Stimulated activated naive B cell treated with anti-CD40 and anti-IgM and Interleukin-4, amounts not matched to agents 10 μg/mL and 1 μg/mL and 100 μg/mL, for 72 hours (primary cell): ENCODE results near the gene HMX1.

ENCODE experiments used
- ATAC-seq, 2 donors: fragments of 150-1000 bp; cut with Tn5 transposase; replicated peaks; 2 replicates each; pipeline ENCODE4 v1.10.0; 2021; ENCODE audit warnings: moderate library complexity in 1 of 2
- DNase-seq: peaks from one replicate; pipeline ENCODE4 v3.0.0; 2021
- H3K27ac Mint-ChIP-seq: one replicate; pipeline ENCODE4 v1.8.0; 2022; ENCODE audit warnings: mild to moderate bottlenecking, mixed read lengths
- H3K27me3 Mint-ChIP-seq, 2 donors: one replicate each; pipeline ENCODE4 v1.8.0; 2022; ENCODE audit warnings: mixed read lengths in 2 of 2
- H3K36me3 Mint-ChIP-seq, 2 donors: one replicate each; pipeline ENCODE4 v1.8.0; 2022; ENCODE audit warnings: mixed read lengths in 2 of 2, mild to moderate bottlenecking in 1 of 2
- H3K4me1 Mint-ChIP-seq, 2 donors: one replicate each; pipeline ENCODE4 v1.8.0; 2022; ENCODE audit warnings: mixed read lengths in 2 of 2, mild to moderate bottlenecking in 1 of 2
- H3K4me3 Mint-ChIP-seq, 2 donors: one replicate each; pipeline ENCODE4 v1.8.0; 2022; ENCODE audit warnings: mild to moderate bottlenecking in 2 of 2, mixed read lengths in 2 of 2, moderate library complexity in 1 of 2
- H3K9me3 Mint-ChIP-seq, 2 donors: one replicate each; pipeline ENCODE4 v1.8.0; 2022; ENCODE audit warnings: mixed read lengths in 2 of 2, mild to moderate bottlenecking in 1 of 2

HMX1 gene

GRCh38 chr4:8863686-8864682 is 7.7 kb downstream of the HMX1 start:
- DNase-seq (no peak), ATAC-seq (no peak)
- peaks cover 16 to 31% of the 10 kb centered on the region in 2 donors for H3K4me1 Mint-ChIP-seq
- peaks cover 9 to 12% of the 10 kb centered on the region in 2 donors for H3K36me3 Mint-ChIP-seq
- peak overlapping the region; percentile 32 for H3K27ac Mint-ChIP-seq
- peaks cover 66 to 84% of the 10 kb centered on the region in 2 donors for H3K27me3 Mint-ChIP-seq
- no peaks in the 10 kb centered on the region for H3K9me3 Mint-ChIP-seq
- no peak overlapping the region for H3K4me3 Mint-ChIP-seq

- ATAC-seq (no peak), DNase-seq (no peak)
- Mint-ChIP-seq H3K27ac (peak overlapping the region; percentile 75), H3K27me3 (peaks cover 60 to 81% of the 10 kb centered on the region in 2 donors), H3K4me3 (peak overlapping the region in 1 of 2 donors; percentile 41), H3K4me1 (peaks cover 13 to 26% of the 10 kb centered on the region in 2 donors), H3K9me3 (no peaks in the 10 kb centered on the region), H3K36me3 (peaks cover 6% of the 10 kb centered on the region in 2 donors)
Measured at GRCh38 chr4:8862800-8863685, 8.6 kb downstream of the HMX1 start.

GRCh38 chr4:8862334-8862733 is 9.3 kb downstream of the HMX1 start:
- Mint-ChIP-seq H3K27me3 (peaks cover 62 to 86% of the 10 kb centered on the region in 2 donors), H3K4me1 (peaks cover 14 to 28% of the 10 kb centered on the region in 2 donors), H3K9me3 (no peaks in the 10 kb centered on the region), H3K36me3 (peaks cover 6% of the 10 kb centered on the region in 2 donors), H3K27ac (no peak overlapping the region), H3K4me3 (no peak overlapping the region)
- DNase-seq (no peak), ATAC-seq (no peak)

GRCh38 chr4:8861576-8862295 is 9.9 kb downstream of the HMX1 start:
- ATAC-seq (no peak), DNase-seq (no peak)
- peak overlapping the region; percentile 12 to 65 for H3K4me3 Mint-ChIP-seq
- H3K4me1 Mint-ChIP-seq, result peaks cover 13 to 29% of the 10 kb centered on the region in 2 donors
- peaks cover 61 to 87% of the 10 kb centered on the region in 2 donors for H3K27me3 Mint-ChIP-seq
- H3K9me3 Mint-ChIP-seq, result no peaks in the 10 kb centered on the region
- peaks cover 6% of the 10 kb centered on the region in 2 donors for H3K36me3 Mint-ChIP-seq
- H3K27ac Mint-ChIP-seq, result peak overlapping the region; percentile 88

- H3K27ac Mint-ChIP-seq, result peak overlapping the region; percentile 88
- peaks cover 12 to 32% of the 10 kb centered on the region in 2 donors for H3K4me1 Mint-ChIP-seq
- H3K9me3 Mint-ChIP-seq, result no peaks in the 10 kb centered on the region
- H3K27me3 Mint-ChIP-seq, result peaks cover 61 to 87% of the 10 kb centered on the region in 2 donors
- H3K36me3 Mint-ChIP-seq, result peaks cover 5 to 6% of the 10 kb centered on the region in 2 donors
- H3K4me3 Mint-ChIP-seq, result peak overlapping the region; percentile 12 to 65
- DNase-seq (no peak), ATAC-seq (no peak)
Measured at GRCh38 chr4:8860892-8861575, 10.6 kb downstream of the HMX1 start.

- H3K4me1 Mint-ChIP-seq, result peaks cover 12 to 35% of the 10 kb centered on the region in 2 donors
- ATAC-seq (no peak), DNase-seq (no peak)
- H3K27ac Mint-ChIP-seq, result peak overlapping the region; percentile 94
- peaks cover 3 to 6% of the 10 kb centered on the region in 2 donors for H3K36me3 Mint-ChIP-seq
- peaks cover 61 to 87% of the 10 kb centered on the region in 2 donors for H3K27me3 Mint-ChIP-seq
- no peaks in the 10 kb centered on the region for H3K9me3 Mint-ChIP-seq
- H3K4me3 Mint-ChIP-seq, result peak overlapping the region; percentile 62 to 69
Measured at GRCh38 chr4:8860096-8860891, 11.3 kb downstream of the HMX1 start.

GRCh38 chr4:8859550-8860095 is 12.0 kb downstream of the HMX1 start:
- H3K27me3 Mint-ChIP-seq, result peaks cover 63 to 87% of the 10 kb centered on the region in 2 donors
- H3K4me3 Mint-ChIP-seq, result peak overlapping the region in 1 of 2 donors; percentile 69
- DNase-seq, result no peak
- peaks cover 12 to 35% of the 10 kb centered on the region in 2 donors for H3K4me1 Mint-ChIP-seq
- no peak for ATAC-seq
- H3K9me3 Mint-ChIP-seq, result no peaks in the 10 kb centered on the region
- peak overlapping the region; percentile 76 for H3K27ac Mint-ChIP-seq
- H3K36me3 Mint-ChIP-seq, result peaks cover 3 to 6% of the 10 kb centered on the region in 2 donors

GRCh38 chr4:8858701-8859210 is 12.9 kb downstream of the HMX1 start:
- no peak overlapping the region for H3K4me3 Mint-ChIP-seq

GRCh38 chr4:8857766-8858700 is 13.6 kb downstream of the HMX1 start:
- Mint-ChIP-seq H3K4me3 (peak overlapping the region in 1 of 2 donors; percentile 64), H3K27ac (peak overlapping the region; percentile 89), H3K4me1 (peaks cover 12 to 35% of the 10 kb centered on the region in 2 donors), H3K9me3 (peaks cover 0 to 2% of the 10 kb centered on the region in 2 donors), H3K27me3 (peaks cover 62 to 81% of the 10 kb centered on the region in 2 donors), H3K36me3 (peaks cover 6% of the 10 kb centered on the region in 2 donors)
- no peak for DNase-seq
- no peak for ATAC-seq

More at GRCh38 chr4:8858701-8859210, 12.9 kb downstream of the HMX1 start:
- DNase-seq, result no peak
- ATAC-seq, result no peak
- no peaks in the 10 kb centered on the region for H3K9me3 Mint-ChIP-seq
- peaks cover 12 to 35% of the 10 kb centered on the region in 2 donors for H3K4me1 Mint-ChIP-seq
- H3K27me3 Mint-ChIP-seq, result peaks cover 58 to 82% of the 10 kb centered on the region in 2 donors
- H3K36me3 Mint-ChIP-seq, result peaks cover 3 to 6% of the 10 kb centered on the region in 2 donors
- peak overlapping the region; percentile 37 for H3K27ac Mint-ChIP-seq

- Mint-ChIP-seq H3K4me1 (peaks cover 10 to 35% of the 10 kb centered on the region in 2 donors), H3K4me3 (peak overlapping the region in 1 of 2 donors; percentile 28), H3K27me3 (peaks cover 60 to 82% of the 10 kb centered on the region in 2 donors), H3K9me3 (peaks cover 0 to 4% of the 10 kb centered on the region in 2 donors), H3K27ac (no peak overlapping the region), H3K36me3 (peaks cover 6 to 8% of the 10 kb centered on the region in 2 donors)
- ATAC-seq, result no peak
- DNase-seq, result no peak
Measured at GRCh38 chr4:8856835-8857621, 14.6 kb downstream of the HMX1 start.
